ENCODE data around the gene PRKAR2B.

PRKAR2B gene

GRCh38 chr7:107076781-107077698, 32.5 kb downstream of the PRKAR2B start:
- DNase-seq (ENCODE audit: low read depth): no peak
- H3K4me3 ChIP-seq (ENCODE audit: control insufficient read depth, low read depth, low read length): no peak overlapping the region
- TF ChIP-seq CTCF (IDR thresholded peaks at IDR 0.05; ENCODE audit: control insufficient read depth, insufficient read depth, low read depth, low read length, missing control alignments): no peak

DNA sequence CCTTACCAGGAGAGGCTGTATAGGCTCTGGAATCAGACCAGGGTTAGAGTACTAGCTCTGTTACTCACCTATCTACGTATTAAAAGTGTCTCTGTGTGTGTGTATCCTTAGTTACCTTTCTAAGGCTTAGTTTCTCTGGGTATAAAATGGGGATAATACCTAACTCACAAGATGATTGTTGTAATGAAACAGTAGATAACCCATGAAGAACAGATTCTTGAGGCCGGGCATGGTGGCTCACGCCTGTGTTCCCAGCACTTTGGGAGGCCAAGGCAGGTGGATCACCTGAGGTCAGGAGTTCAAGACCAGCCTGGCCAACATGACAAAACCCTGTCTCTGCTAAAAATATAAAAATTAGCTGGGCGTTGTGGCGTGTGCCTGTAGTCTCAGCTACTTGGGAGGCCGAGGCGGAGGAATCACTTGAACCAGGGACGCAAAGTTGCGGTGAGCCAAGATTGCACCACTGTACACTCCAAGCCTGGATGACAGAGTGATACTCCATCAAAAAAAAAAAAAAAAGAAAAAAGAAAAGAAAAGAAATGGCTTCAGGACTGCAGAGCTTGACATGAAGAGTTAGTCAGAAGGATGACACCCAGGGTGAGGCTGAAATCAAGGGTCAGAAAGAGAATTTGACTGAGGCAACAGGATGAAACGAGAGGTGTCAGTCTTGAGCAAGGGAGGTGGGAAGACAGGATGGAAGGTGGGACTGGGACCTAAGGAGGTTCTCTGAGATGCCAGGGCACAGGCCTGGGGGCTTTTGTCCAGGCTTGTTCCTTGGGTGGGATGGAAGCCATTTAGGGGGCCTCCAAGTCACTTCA, 33.4 kb downstream of the PRKAR2B start:
- no peak for TF ChIP-seq CTCF (IDR thresholded peaks at IDR 0.05; ENCODE audit: control insufficient read depth, insufficient read depth, low read depth, low read length, missing control alignments)

DNA sequence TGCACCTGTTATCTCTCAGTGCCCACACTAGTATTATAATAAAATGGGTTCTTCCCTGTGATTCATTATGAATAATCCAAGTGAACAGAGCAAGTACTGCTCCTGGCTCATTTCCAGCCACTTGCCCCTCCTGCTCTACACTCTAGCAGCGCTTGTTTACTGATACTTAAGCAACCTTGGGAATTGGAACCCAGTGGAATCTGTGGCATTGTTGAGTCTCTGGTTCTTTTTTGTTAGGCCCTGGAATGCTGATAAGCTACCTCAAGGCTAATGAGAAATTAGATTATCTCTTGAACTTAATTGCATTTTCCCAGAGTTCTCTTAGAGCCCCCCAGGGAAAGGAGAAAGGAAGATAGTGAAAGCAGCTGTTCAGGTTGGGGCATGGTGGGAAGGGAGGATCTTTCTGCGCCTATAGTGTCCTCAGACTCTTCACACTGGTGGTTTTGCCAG, 34.0 kb downstream of the PRKAR2B start:
- no peak for TF ChIP-seq CTCF (IDR thresholded peaks at IDR 0.05; ENCODE audit: control insufficient read depth, insufficient read depth, low read depth, low read length, missing control alignments)
- no peak overlapping the region for H3K4me3 ChIP-seq (ENCODE audit: control insufficient read depth, low read depth, low read length)
- no peak for DNase-seq (ENCODE audit: low read depth)

More for the DNA sequence above, 33.4 kb downstream of the PRKAR2B start:
- H3K4me3 ChIP-seq (ENCODE audit: control insufficient read depth, low read depth, low read length): no peak overlapping the region
- DNase-seq (ENCODE audit: low read depth): no peak

DNA sequence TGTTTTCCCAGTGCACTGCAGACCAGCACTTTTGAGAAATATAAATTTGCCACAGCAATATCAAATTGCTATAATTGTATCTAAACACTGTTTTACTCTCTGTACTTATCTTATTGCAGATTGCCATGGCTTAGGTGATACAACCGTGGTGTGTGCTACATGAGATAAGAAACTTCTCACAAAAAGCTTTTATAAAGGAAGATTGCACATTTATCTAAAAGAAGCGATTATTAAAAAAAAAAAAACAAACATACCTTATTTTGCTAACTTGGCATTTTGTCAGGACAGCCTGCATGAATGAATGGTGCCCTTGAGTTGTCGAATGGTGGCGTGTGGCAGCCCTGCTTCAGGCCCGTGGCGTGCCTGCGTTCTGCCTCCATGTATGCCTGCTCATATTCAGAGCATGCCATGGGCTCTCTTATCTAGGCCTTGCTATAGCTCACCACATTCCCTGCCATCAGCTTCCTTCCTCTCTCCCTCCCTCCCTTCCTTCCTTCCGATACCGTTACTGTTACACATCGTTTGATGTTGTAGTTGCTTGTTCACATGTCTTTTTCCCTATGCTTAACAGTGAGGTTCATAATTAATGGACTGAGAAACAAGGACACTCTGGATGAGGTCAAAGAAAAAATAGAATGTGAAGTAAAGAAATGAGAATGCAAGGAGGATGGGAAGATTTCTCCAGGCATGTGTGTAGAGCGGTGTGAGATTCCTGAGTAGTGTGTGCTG, 34.9 kb downstream of the PRKAR2B start:
- DNase-seq (ENCODE audit: low read depth): no peak
- no peak overlapping the region for H3K4me3 ChIP-seq (ENCODE audit: control insufficient read depth, low read depth, low read length)
- no peak for TF ChIP-seq CTCF (IDR thresholded peaks at IDR 0.05; ENCODE audit: control insufficient read depth, insufficient read depth, low read depth, low read length, missing control alignments)

DNA sequence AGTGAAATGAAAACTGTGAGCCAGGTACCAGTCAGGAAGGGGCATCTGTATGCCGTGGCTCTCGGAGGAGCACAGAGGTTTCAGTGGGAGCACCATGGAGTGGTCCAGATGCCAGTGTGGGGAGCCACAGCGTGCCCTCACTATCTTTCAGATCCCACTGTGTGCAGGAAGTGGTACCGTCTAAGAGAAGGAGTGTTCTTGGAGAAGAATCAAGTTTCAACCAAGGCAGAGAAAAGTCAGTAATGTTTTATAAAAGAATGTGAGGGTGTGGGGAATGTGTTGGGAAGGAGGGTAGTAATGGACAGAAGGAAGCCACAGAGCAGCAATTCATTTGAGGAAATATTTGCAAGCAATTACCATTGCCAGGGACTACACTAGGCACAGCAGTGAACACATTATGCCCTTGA, 35.6 kb downstream of the PRKAR2B start:
- TF ChIP-seq CTCF (IDR thresholded peaks at IDR 0.05; ENCODE audit: control insufficient read depth, insufficient read depth, low read depth, low read length, missing control alignments): no peak
- no peak overlapping the region for H3K4me3 ChIP-seq (ENCODE audit: control insufficient read depth, low read depth, low read length)
- DNase-seq (ENCODE audit: low read depth): no peak

DNA sequence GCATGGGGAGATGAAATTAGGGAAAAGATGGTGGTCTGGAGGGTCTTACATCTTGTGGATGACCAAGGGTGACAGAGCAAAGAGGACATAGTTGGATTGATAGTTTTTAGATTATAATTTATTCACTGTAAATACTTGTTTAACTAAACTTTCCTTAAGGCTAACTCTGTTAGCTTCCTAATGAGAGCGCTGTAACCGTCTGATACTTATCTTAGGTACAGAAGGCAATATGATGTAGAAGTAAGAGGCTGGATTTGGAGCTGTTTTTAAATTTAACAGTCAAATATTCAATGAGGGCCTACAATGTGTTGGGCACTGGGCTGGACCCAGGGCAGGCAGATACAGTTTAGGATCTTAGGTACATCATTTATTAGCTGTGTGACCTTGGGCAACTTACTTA, 36.0 kb downstream of the PRKAR2B start:
- no peak for DNase-seq (ENCODE audit: low read depth)
- no peak overlapping the region for H3K4me3 ChIP-seq (ENCODE audit: control insufficient read depth, low read depth, low read length)
- TF ChIP-seq CTCF (IDR thresholded peaks at IDR 0.05; ENCODE audit: control insufficient read depth, insufficient read depth, low read depth, low read length, missing control alignments): no peak

Data from AG09309 (cell line).